ENCODE results near the gene OTUB2.

The OTUB2 gene

DNA sequence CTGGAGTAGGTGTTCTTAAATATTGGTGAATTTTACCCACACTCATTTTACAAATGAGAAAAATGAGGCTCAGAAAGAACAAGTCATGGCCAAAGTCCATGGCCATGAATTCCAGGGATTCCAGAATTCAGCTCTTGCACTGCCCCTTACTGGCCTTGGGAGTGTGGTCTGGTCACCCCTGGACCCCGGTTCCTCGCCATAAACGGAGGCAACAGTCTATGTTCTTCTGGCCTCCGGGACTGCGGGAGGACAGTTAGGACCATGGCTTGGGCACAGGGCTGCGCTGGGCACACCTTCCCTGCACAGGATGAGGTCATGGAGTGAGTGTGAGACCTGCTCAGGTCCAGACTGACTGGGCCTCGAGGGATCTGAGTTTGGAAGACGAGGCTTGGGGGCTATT, 22.1 kb upstream of the OTUB2 start:
- H3K4me3 ChIP-seq (ENCODE audit: low read depth, low read length, poor library complexity, severe bottlenecking): no peak overlapping the region
- no peak overlapping the region for H2AFZ ChIP-seq (ENCODE audit: low read length)
- no peaks in the 10 kb centered on the region for H3K36me3 ChIP-seq (ENCODE audit: insufficient read depth, low read length)
- no peaks in the 10 kb centered on the region for H4K20me1 ChIP-seq (ENCODE audit: insufficient read depth, low read length)
- no peaks in the 10 kb centered on the region for H3F3A ChIP-seq (ENCODE audit: insufficient read depth, low read length)
- no peak overlapping the region for H3K9ac ChIP-seq (ENCODE audit: low read length)
- H3K4me2 ChIP-seq (ENCODE audit: low read length): no peak overlapping the region
- H3K27me3 ChIP-seq (ENCODE audit: insufficient read depth, low read length): no peaks in the 10 kb centered on the region
- H3K79me2 ChIP-seq (ENCODE audit: insufficient read depth, low read length): no peaks in the 10 kb centered on the region
- no peak overlapping the region for H3K27ac ChIP-seq (ENCODE audit: low read depth, low read length, poor library complexity, severe bottlenecking)
- H3K9me3 ChIP-seq (ENCODE audit: low read length): no peaks in the 10 kb centered on the region
- peaks cover 31% of the 10 kb centered on the region for H3K4me1 ChIP-seq (ENCODE audit: insufficient read depth, low read length, severe bottlenecking)
- no peaks in the 10 kb centered on the region for H3K9me2 ChIP-seq (ENCODE audit: low read depth, low read length)
- no peak for TF ChIP-seq EZH2 (IDR thresholded peaks at IDR 0.05; ENCODE audit: borderline replicate concordance, low read length)
- TF ChIP-seq, protein P1, sequence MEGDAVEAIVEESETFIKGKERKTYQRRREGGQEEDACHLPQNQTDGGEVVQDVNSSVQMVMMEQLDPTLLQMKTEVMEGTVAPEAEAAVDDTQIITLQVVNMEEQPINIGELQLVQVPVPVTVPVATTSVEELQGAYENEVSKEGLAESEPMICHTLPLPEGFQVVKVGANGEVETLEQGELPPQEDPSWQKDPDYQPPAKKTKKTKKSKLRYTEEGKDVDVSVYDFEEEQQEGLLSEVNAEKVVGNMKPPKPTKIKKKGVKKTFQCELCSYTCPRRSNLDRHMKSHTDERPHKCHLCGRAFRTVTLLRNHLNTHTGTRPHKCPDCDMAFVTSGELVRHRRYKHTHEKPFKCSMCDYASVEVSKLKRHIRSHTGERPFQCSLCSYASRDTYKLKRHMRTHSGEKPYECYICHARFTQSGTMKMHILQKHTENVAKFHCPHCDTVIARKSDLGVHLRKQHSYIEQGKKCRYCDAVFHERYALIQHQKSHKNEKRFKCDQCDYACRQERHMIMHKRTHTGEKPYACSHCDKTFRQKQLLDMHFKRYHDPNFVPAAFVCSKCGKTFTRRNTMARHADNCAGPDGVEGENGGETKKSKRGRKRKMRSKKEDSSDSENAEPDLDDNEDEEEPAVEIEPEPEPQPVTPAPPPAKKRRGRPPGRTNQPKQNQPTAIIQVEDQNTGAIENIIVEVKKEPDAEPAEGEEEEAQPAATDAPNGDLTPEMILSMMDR (IDR thresholded peaks at IDR 0.05; ENCODE audit: low read length): no peak

- Histone ChIP-seq H3K9ac (ENCODE audit: low read length) (no peak overlapping the region), H3K9me2 (ENCODE audit: low read depth, low read length) (no peaks in the 10 kb centered on the region), H3K79me2 (ENCODE audit: insufficient read depth, low read length) (no peaks in the 10 kb centered on the region), H3K4me1 (ENCODE audit: insufficient read depth, low read length, severe bottlenecking) (peaks cover 16% of the 10 kb centered on the region), H3K27me3 (ENCODE audit: insufficient read depth, low read length) (no peaks in the 10 kb centered on the region), H4K20me1 (ENCODE audit: insufficient read depth, low read length) (no peaks in the 10 kb centered on the region), H2AFZ (ENCODE audit: low read length) (no peak overlapping the region), H3K27ac (ENCODE audit: low read depth, low read length, poor library complexity, severe bottlenecking) (no peak overlapping the region), H3K4me3 (ENCODE audit: low read depth, low read length, poor library complexity, severe bottlenecking) (no peak overlapping the region), H3K36me3 (ENCODE audit: insufficient read depth, low read length) (no peaks in the 10 kb centered on the region), H3K4me2 (ENCODE audit: low read length) (no peak overlapping the region), H3K9me3 (ENCODE audit: low read length) (no peaks in the 10 kb centered on the region), H3F3A (ENCODE audit: insufficient read depth, low read length) (no peaks in the 10 kb centered on the region)
- TF ChIP-seq EZH2 (IDR thresholded peaks at IDR 0.05; ENCODE audit: borderline replicate concordance, low read length): no peak
- TF ChIP-seq, protein P1 (IDR thresholded peaks at IDR 0.05; ENCODE audit: low read length): peak; percentile 74
Observed at GRCh38 chr14:94005324-94006073, 20.6 kb upstream of the OTUB2 start.

DNA sequence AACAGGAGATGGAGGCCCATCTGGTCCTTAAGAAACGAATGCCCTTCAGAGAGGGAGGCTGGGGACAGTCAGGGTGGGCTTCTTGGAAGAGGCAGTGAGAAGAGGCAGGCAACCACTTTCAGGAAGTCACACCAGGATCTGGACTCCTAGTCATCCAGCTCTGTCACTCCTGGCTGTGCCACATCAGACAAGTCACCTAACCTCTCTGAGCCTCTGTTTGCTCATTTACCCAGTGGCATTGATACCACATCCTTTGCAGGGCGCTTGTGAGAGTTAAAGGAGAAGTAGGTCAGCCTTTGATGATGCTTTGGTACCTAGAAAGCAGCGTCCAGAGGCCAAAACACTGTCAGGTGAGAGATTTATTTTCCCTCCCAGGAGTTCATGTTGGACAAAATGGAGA, 17.9 kb upstream of the OTUB2 start:
- H3F3A ChIP-seq (ENCODE audit: insufficient read depth, low read length): no peaks in the 10 kb centered on the region
- H3K36me3 ChIP-seq (ENCODE audit: insufficient read depth, low read length): no peaks in the 10 kb centered on the region
- no peak overlapping the region for H3K27ac ChIP-seq (ENCODE audit: low read depth, low read length, poor library complexity, severe bottlenecking)
- H3K27me3 ChIP-seq (ENCODE audit: insufficient read depth, low read length): peaks cover under 1% of the 10 kb centered on the region
- H3K79me2 ChIP-seq (ENCODE audit: insufficient read depth, low read length): no peaks in the 10 kb centered on the region
- TF ChIP-seq, protein P1 (IDR thresholded peaks at IDR 0.05; ENCODE audit: low read length): no peak
- no peak for TF ChIP-seq EZH2 (IDR thresholded peaks at IDR 0.05; ENCODE audit: borderline replicate concordance, low read length)
- no peak overlapping the region for H3K9ac ChIP-seq (ENCODE audit: low read length)
- no peaks in the 10 kb centered on the region for H3K9me2 ChIP-seq (ENCODE audit: low read depth, low read length)
- H3K4me2 ChIP-seq (ENCODE audit: low read length): no peak overlapping the region
- H3K4me1 ChIP-seq (ENCODE audit: insufficient read depth, low read length, severe bottlenecking): peaks cover 3% of the 10 kb centered on the region
- no peaks in the 10 kb centered on the region for H3K9me3 ChIP-seq (ENCODE audit: low read length)
- no peak overlapping the region for H3K4me3 ChIP-seq (ENCODE audit: low read depth, low read length, poor library complexity, severe bottlenecking)
- H2AFZ ChIP-seq (ENCODE audit: low read length): no peak overlapping the region
- H4K20me1 ChIP-seq (ENCODE audit: insufficient read depth, low read length): no peaks in the 10 kb centered on the region
